ENCODE measurements around the gene SPOCD1. TPM values are rescaled to one million over a fixed set of nuclear protein-coding genes. Genes with fewer than 3 reads are reported as not detected.

The SPOCD1 gene
- total RNA-seq, 4 donors from 2014 or later = 0.42 to 14.1 (median 0.66) TPM; not detected in 1

GRCh38 chr1:31768407-31768907 lies 47.4 kb downstream of the SPOCD1 start:
- Histone ChIP-seq H3K27me3 (peaks cover 0 to 39% of the 10 kb centered on the region in 2 donors), H3K4me3 (no peak overlapping the region), H3K9me3 (no peaks in the 10 kb centered on the region), H3K36me3 (no peaks in the 10 kb centered on the region), H3K27ac (no peak overlapping the region), H3K4me1 (peaks cover 0 to 29% (median 19%) of the 10 kb centered on the region in 4 donors)
- WGBS, 2 donors = 68 to 78% methylated on average over 2 of the region's 2 CpGs
- no peak for TF ChIP-seq CTCF (IDR thresholded peaks at IDR 0.05)
- no peak for TF ChIP-seq POLR2A (IDR thresholded peaks at IDR 0.05)
- TF ChIP-seq EP300 (IDR thresholded peaks at IDR 0.05) = no peak
- DNase-seq (ENCODE audit: low spot score in 2 of 2) = no peak

GRCh38 chr1:31767225-31767624 lies 48.6 kb downstream of the SPOCD1 start:
- 73 to 80% methylated on average over 7 of the region's 7 CpGs for WGBS, 2 donors
- Histone ChIP-seq H3K36me3 (no peaks in the 10 kb centered on the region), H3K4me1 (peaks cover 0 to 31% (median 16%) of the 10 kb centered on the region in 4 donors), H3K4me3 (no peak overlapping the region), H3K27me3 (peaks cover 0 to 37% of the 10 kb centered on the region in 2 donors), H3K27ac (no peak overlapping the region), H3K9me3 (no peaks in the 10 kb centered on the region)
- TF ChIP-seq EP300 (IDR thresholded peaks at IDR 0.05) = no peak
- no peak for TF ChIP-seq POLR2A (IDR thresholded peaks at IDR 0.05)
- no peak for DNase-seq (ENCODE audit: low spot score in 2 of 2)

GRCh38 chr1:31765516-31765915 lies 50.3 kb downstream of the SPOCD1 start:
- Histone ChIP-seq H3K4me3 (no peak overlapping the region), H3K36me3 (no peaks in the 10 kb centered on the region), H3K9me3 (no peaks in the 10 kb centered on the region), H3K27me3 (peaks cover 0 to 30% of the 10 kb centered on the region in 2 donors), H3K4me1 (peaks cover 0 to 43% (median 24%) of the 10 kb centered on the region in 4 donors), H3K27ac (no peak overlapping the region)
- WGBS, 2 donors = 83 to 92% methylated on average over 6 of the region's 6 CpGs
- no peak for TF ChIP-seq EP300 (IDR thresholded peaks at IDR 0.05)
- no peak for TF ChIP-seq CTCF (IDR thresholded peaks at IDR 0.05)
- no peak for TF ChIP-seq POLR2A (IDR thresholded peaks at IDR 0.05)
- DNase-seq (ENCODE audit: low spot score in 2 of 2) = no peak

GRCh38 chr1:31765041-31765467 lies 50.8 kb downstream of the SPOCD1 start:
- DNase-seq (ENCODE audit: low spot score in 2 of 2) = peak in 1 of 2 donors; percentile 23
- no peaks in the 10 kb centered on the region for H3K36me3 ChIP-seq
- no peak overlapping the region for H3K4me3 ChIP-seq
- TF ChIP-seq CTCF (IDR thresholded peaks at IDR 0.05) (peak in 3 of 5 experiments; percentile 13 to 21 (median 14)), POLR2A (IDR thresholded peaks at IDR 0.05) (no peak)
- H3K27me3 ChIP-seq = peaks cover 0 to 30% of the 10 kb centered on the region in 2 donors
- peaks cover 0 to 47% (median 26%) of the 10 kb centered on the region in 4 donors for H3K4me1 ChIP-seq
- no peaks in the 10 kb centered on the region for H3K9me3 ChIP-seq
- H3K27ac ChIP-seq = no peak overlapping the region
- whole genome bisulfite sequencing, 2 donors = 44 to 51% methylated on average over 5 of the region's 5 CpGs

- H3K4me1 ChIP-seq = peaks cover 0 to 47% (median 26%) of the 10 kb centered on the region in 4 donors
- DNase-seq (ENCODE audit: low spot score in 2 of 2) = no peak
- no peaks in the 10 kb centered on the region for H3K9me3 ChIP-seq
- 7 to 10% methylated on average over 17 to 34 of the region's 59 CpGs for WGBS, 2 donors
- H3K27me3 ChIP-seq = peaks cover 0 to 30% of the 10 kb centered on the region in 2 donors
- no peaks in the 10 kb centered on the region for H3K36me3 ChIP-seq
- H3K4me3 ChIP-seq = peak within 1 kb of the TSS; percentile 36 to 65 (median 46)
- TF ChIP-seq CTCF (IDR thresholded peaks at IDR 0.05) = peak in 2 of 5 experiments; percentile 22 to 26
- TF ChIP-seq EP300 (IDR thresholded peaks at IDR 0.05) = no peak
- H3K27ac ChIP-seq = no peak within 1 kb of the TSS
Measured at GRCh38 chr1:31764312-31765040, 51.3 kb downstream of the SPOCD1 start, which contains the start of gene ADGRB2. Gene ADGRB2, minus strand, starts transcription at chr1:31764340. Its CDS starts 7,119 bp downstream, at chr1:31757221.

Data from tibial nerve (tissue), 4 donors.